Choroid plexus epithelial cell (primary cell): ENCODE data around the gene FLVCR1.

Source experiments
- DNase-seq: peaks from one replicate; pipeline ENCODE4 v3.0.0-alpha.2; 2010; ENCODE audit warnings: low read depth
- H3K4me3 ChIP-seq: 2 replicates; pipeline ENCODE4 v1.5.1; 2011; ENCODE audit warnings: low read depth, mild to moderate bottlenecking, control low read depth, low read length, moderate library complexity
- TF ChIP-seq, protein P1 (sequence below): conservative IDR thresholded peaks from 2 replicates; pipeline ENCODE4 v1.5.1; 2011; ENCODE audit warnings: low read depth, mild to moderate bottlenecking, control low read depth, inconsistent platforms, low read length, moderate library complexity

The FLVCR1 gene

DNA sequence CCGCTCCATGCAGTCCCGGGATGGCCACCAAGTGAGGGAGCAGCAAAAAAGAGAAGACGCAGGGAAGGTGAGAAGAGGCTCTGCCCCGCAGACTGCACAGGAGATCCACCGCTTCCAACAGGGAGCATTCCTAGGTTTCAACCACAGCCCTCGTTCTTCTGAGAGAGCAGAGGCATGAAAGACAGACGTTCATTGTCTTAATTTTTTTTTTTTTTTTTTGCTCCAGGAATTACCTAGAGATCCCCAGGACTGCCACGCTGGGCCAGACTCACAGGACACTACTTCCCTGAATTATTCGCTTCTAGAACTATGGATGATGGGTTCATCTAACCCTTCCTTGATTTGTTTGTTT is 59.0 kb downstream of the FLVCR1 start:
- H3K4me3 ChIP-seq, result no peak overlapping the region
- TF ChIP-seq, protein P1, sequence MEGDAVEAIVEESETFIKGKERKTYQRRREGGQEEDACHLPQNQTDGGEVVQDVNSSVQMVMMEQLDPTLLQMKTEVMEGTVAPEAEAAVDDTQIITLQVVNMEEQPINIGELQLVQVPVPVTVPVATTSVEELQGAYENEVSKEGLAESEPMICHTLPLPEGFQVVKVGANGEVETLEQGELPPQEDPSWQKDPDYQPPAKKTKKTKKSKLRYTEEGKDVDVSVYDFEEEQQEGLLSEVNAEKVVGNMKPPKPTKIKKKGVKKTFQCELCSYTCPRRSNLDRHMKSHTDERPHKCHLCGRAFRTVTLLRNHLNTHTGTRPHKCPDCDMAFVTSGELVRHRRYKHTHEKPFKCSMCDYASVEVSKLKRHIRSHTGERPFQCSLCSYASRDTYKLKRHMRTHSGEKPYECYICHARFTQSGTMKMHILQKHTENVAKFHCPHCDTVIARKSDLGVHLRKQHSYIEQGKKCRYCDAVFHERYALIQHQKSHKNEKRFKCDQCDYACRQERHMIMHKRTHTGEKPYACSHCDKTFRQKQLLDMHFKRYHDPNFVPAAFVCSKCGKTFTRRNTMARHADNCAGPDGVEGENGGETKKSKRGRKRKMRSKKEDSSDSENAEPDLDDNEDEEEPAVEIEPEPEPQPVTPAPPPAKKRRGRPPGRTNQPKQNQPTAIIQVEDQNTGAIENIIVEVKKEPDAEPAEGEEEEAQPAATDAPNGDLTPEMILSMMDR, result no peak
- no peak for DNase-seq

DNA sequence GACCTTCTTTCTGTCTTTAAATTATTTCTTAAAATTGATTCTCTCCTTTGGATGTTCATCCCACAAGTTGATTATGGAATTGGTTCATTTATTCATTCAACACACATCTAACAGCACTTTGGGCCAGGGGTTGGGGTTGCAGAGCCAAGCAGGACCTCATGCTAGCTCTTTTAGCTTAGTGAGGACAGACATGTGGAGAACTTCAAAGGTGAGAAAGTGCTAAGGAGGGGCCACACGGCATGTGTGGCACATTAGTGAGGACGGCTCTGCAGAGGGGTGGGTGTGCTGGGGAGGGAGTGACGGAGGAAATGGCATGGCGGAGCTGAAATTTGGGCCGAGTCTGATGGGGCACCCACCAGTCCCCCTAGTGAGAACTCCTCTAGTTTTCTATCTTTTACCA is 59.8 kb downstream of the FLVCR1 start:
- no peak overlapping the region for H3K4me3 ChIP-seq
- no peak for DNase-seq
- TF ChIP-seq, protein P1, result no peak

DNA sequence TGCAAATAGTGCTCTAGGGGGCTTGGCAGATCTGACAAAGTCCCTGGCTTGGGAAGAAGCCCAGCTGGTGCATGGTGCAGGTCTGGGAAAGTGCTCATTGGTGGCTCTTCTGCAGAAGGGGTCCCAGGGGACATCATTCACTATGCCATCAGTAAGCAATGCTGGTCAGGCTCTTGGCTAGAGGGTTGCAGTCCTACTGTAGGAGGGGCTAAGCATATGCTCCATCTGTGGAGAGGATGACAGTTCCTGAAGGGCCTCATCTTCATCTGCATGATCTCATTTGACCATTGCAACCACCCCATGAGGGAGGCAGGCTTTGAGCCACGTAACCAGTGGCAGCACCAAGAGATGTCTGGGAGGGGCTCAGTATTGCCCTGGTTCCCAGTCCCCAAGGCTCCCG is 60.7 kb downstream of the FLVCR1 start:
- no peak for DNase-seq
- TF ChIP-seq, protein P1, result no peak
- H3K4me3 ChIP-seq, result no peak overlapping the region

DNA sequence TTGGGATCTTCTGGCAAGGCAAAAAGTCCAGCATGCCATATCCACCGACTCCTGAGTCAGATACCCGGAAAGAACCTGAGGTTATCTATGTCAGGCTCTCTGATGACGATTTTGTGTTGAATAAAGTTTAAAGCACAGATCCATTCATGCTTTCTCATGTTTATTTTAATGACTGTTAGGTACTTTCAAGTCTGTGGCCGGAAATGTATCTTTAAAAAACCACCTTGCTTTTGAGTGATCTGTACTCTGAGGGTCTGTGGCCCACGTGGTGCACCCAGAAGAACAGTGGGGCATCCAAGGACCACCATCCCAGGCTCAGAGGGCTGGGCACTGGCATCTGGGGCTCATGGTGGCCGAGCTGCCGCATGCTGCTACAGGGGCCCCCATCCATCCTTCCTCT is 62.2 kb downstream of the FLVCR1 start:
- TF ChIP-seq, protein P1, result no peak
- no peak overlapping the region for H3K4me3 ChIP-seq

DNA sequence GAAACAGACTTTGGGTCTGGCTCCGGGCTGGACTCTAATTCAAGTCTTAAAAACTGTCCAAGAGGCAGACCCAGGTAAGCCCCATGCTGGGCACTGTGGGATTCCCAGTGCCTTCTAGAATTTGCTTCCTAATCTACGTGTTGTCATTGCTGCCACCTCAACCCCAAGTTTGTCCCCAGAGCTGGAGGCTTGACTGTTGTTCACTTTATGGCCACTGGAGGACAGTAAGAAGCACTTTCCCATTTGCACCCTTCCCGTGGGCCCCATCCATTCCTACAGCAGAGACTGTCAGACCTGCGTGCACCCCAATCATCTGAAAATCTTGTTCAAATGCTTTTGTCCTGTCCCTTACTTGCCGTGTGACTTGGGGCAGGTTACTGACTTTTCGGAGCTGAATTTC is 62.8 kb downstream of the FLVCR1 start:
- DNase-seq, result peak; percentile 22
- no peak overlapping the region for H3K4me3 ChIP-seq
- TF ChIP-seq, protein P1, result peak; percentile 67

More for the DNA sequence above, 62.2 kb downstream of the FLVCR1 start:
- no peak for DNase-seq

DNA sequence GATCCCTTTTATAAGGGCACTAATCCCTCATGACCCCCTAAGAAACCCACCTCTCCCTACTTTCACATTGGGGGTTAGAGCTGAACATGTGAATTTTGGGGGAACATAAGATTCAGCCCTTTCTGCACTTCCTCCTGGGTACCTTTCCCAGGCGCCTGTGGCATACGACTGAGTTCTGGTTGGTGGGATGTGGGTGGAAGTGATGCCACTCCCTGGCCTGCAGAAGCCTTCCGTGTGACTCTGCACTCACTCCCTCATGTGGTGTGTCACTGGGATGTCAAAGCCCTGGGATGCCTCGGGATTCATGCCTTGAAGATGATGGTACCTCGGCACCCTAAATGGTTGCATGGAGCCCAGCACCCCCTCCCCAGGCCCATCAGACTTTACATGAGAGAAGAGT is 63.9 kb downstream of the FLVCR1 start:
- DNase-seq, result no peak
- TF ChIP-seq, protein P1, result no peak
- no peak overlapping the region for H3K4me3 ChIP-seq

DNA sequence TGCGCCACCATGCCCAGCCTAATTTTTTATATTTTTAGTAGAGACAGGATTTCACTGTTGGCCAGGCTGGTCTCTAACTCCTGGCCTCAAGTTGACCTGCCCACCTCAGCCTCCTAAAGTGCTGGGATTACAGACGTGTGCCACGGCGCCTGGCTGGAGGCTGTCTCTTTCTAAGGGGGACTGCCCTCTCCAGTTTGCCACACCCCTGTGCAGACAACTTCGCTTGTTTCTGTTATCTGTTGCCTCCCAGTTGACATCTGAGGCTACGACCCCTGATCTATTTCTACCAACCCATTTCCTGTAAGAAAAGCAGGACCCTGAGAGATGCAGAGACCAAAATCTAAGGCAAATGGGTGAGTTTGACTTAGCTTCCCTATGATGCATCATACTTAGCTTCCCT is 68.3 kb downstream of the FLVCR1 start:
- no peak for DNase-seq
- no peak overlapping the region for H3K4me3 ChIP-seq
- TF ChIP-seq, protein P1, result no peak
